SK-N-SH (cell line): Measurements from ENCODE around the gene MEIS1. TPM values are rescaled to one million over a fixed set of nuclear protein-coding genes. Genes with fewer than 3 reads are reported as not detected.

Experiments used
- CTCF ChIA-PET: fragments of 300-600, 350-600 bp; formaldehyde crosslinking; extraction: SDS; loops from one replicate; lab custom pipeline; 2021; lab: Yijun Ruan, JAX
- POLR2A ChIA-PET: fragments of 350-600 bp; sonication (Branson Sonifier 250); formaldehyde crosslinking; extraction: SDS; loops from one replicate; lab custom pipeline; 2020; ENCODE audit warnings: antibody characterized with exemption, inconsistent platforms; lab: Yijun Ruan, JAX
- DNase-seq: peaks from one replicate; pipeline ENCODE4 v3.0.0; 2012
- H2AFZ ChIP-seq: fragments of 200-600 bp; sonication (generic); 2 replicates; pipeline ENCODE4 v1.8.1; 2016; ENCODE audit warnings: antibody characterized with exemption, mild to moderate bottlenecking, low read depth
- H3F3A ChIP-seq: fragments of 200-600 bp; sonication (generic); replicated peaks from 2 replicates; pipeline ENCODE3; 2016; ENCODE audit warnings: antibody characterized with exemption, mild to moderate bottlenecking; ENCODE audit not compliant: insufficient read depth
- H3K27ac ChIP-seq, 2 experiments: fragments of 200-500 bp in 1 of 2; fragments of 200-600 bp in 1 of 2; sonication (Bioruptor generic) in 1 of 2; sonication (generic), shearing (Covaris generic) in 1 of 2; 2 replicates each; pipeline versions ENCODE4 v1.5.1 to v1.6.1; 2014 to 2016; ENCODE audit warnings: low read depth in 2 of 2, inconsistent platforms in 1 of 2, low read length in 1 of 2, mild to moderate bottlenecking in 1 of 2, mixed read lengths in 1 of 2
- H3K27me3 ChIP-seq: fragments of 200-600 bp; sonication (generic), shearing (Covaris generic); 2 replicates; pipeline ENCODE4 v1.6.1; 2016; ENCODE audit warnings: mixed run types; ENCODE audit not compliant: insufficient read depth
- H3K36me3 ChIP-seq, 2 experiments: fragments of 200-500 bp in 1 of 2; fragments of 200-600 bp in 1 of 2; sonication (Bioruptor generic) in 1 of 2; sonication (generic) in 1 of 2; replicated peaks in 1 of 2; 2 replicates each; pipeline versions ENCODE3 to v1.5.1; 2014 to 2016; ENCODE audit warnings: low read length in 1 of 2, mild to moderate bottlenecking in 1 of 2; ENCODE audit not compliant: insufficient read depth in 2 of 2, control insufficient read depth in 1 of 2
- H3K4me1 ChIP-seq, 2 experiments: fragments of 200-500 bp in 1 of 2; fragments of 200-600 bp in 1 of 2; sonication (Bioruptor generic) in 1 of 2; sonication (generic), shearing (Covaris generic) in 1 of 2; 2 replicates each; pipeline versions ENCODE4 v1.5.1 to v1.6.1; 2014 to 2016; ENCODE audit warnings: low read depth in 1 of 2, low read length in 1 of 2, mixed run types in 1 of 2; ENCODE audit not compliant: insufficient read depth in 2 of 2, control insufficient read depth in 1 of 2
- H3K4me2 ChIP-seq: fragments of 200-600 bp; sonication (generic), shearing (Covaris generic); 2 replicates; pipeline ENCODE4 v1.6.1; 2017; ENCODE audit warnings: mixed run types
- H3K4me3 ChIP-seq, 2 experiments: fragments of 200-500 bp in 1 of 2; fragments of 200-600 bp in 1 of 2; sonication (Bioruptor generic) in 1 of 2; sonication (generic), shearing (Covaris generic) in 1 of 2; 2 replicates each; pipeline versions ENCODE4 v1.5.1 to v1.8.1; 2014 to 2016; ENCODE audit warnings: low read depth in 2 of 2, inconsistent platforms in 1 of 2, low read length in 1 of 2, mild to moderate bottlenecking in 1 of 2, mixed read lengths in 1 of 2, moderate library complexity in 1 of 2
- H3K79me2 ChIP-seq: fragments of 200-600 bp; sonication (generic); 2 replicates; pipeline ENCODE4 v1.8.1; 2017; ENCODE audit warnings: mild to moderate bottlenecking; ENCODE audit not compliant: insufficient read depth
- H3K9ac ChIP-seq: fragments of 200-600 bp; sonication (generic); 2 replicates; pipeline ENCODE4 v1.6.1; 2017; ENCODE audit warnings: mixed run types
- H3K9me2 ChIP-seq: fragments of 200-600 bp; sonication (generic); 2 replicates; pipeline ENCODE4 v1.6.1; 2017; ENCODE audit warnings: mixed run types
- H3K9me3 ChIP-seq: fragments of 200-600 bp; sonication (generic); 2 replicates; pipeline ENCODE4 v1.6.1; 2017; ENCODE audit warnings: mixed run types, mild to moderate bottlenecking, moderate library complexity
- H4K20me1 ChIP-seq: fragments of 200-600 bp; sonication (generic); 2 replicates; pipeline ENCODE4 v1.6.1; 2017; ENCODE audit warnings: mild to moderate bottlenecking, mixed run types; ENCODE audit not compliant: insufficient read depth
- CHD2 ChIP-seq: fragments of 150-350 bp; IDR thresholded peaks from 2 replicates; pipeline ENCODE4 v1.6.1; 2018; ENCODE audit warnings: low read length; ENCODE audit not compliant: partially characterized antibody
- ELF1 ChIP-seq: IDR thresholded peaks from 2 replicates; pipeline ENCODE4 v1.4.0; 2012
- EZH2phosphoT487 ChIP-seq: fragments of 200-600 bp; sonication (generic); IDR thresholded peaks from 2 replicates; pipeline ENCODE4 v1.6.1; 2017; ENCODE audit warnings: low read depth, mixed run types, mild to moderate bottlenecking, antibody characterized with exemption, moderate library complexity, borderline replicate concordance
- FOXJ3 ChIP-seq: sonication (generic); formaldehyde crosslinking; IDR thresholded peaks from 2 replicates; pipeline ENCODE4 v1.5.1; 2020; ENCODE audit warnings: mild to moderate bottlenecking, missing genetic modification reagents
- FOXM1 ChIP-seq: IDR thresholded peaks from 2 replicates; pipeline ENCODE4 v1.4.0; 2012; ENCODE audit warnings: low read depth, mild to moderate bottlenecking
- GABPA ChIP-seq: IDR thresholded peaks from 2 replicates; pipeline ENCODE4 v1.4.0; 2012; ENCODE audit warnings: low read depth, mild to moderate bottlenecking
- GATA2 ChIP-seq: sonication (generic); formaldehyde crosslinking; IDR thresholded peaks from 2 replicates; pipeline ENCODE4 v1.5.0; 2020; ENCODE audit warnings: mild to moderate bottlenecking, missing genetic modification reagents
- IRF3 ChIP-seq: fragments of 150-350 bp; IDR thresholded peaks from 2 replicates; pipeline ENCODE4 v1.6.1; 2016; ENCODE audit warnings: mild to moderate bottlenecking, low read depth, low read length
- JUND ChIP-seq: IDR thresholded peaks from 2 replicates; pipeline ENCODE4 v1.4.0; 2012
- MEF2A ChIP-seq: IDR thresholded peaks from 2 replicates; pipeline ENCODE4 v1.4.0; 2012; ENCODE audit warnings: low read depth, borderline replicate concordance
- MXI1 ChIP-seq: IDR thresholded peaks from 2 replicates; pipeline ENCODE4 v1.6.1; 2012; ENCODE audit warnings: mild to moderate bottlenecking, low read depth, low read length, improper control_type of control experiment
- NRF1 ChIP-seq: IDR thresholded peaks from 2 replicates; pipeline ENCODE4 v1.6.1; 2012; ENCODE audit warnings: low read depth, mild to moderate bottlenecking, low read length
- POLR2AphosphoS5 ChIP-seq: IDR thresholded peaks from 2 replicates; pipeline ENCODE4 v1.6.1; 2012; ENCODE audit warnings: low read depth, low read length
- RAD21 ChIP-seq: IDR thresholded peaks from 2 replicates; pipeline ENCODE4 v1.6.1; 2012; ENCODE audit warnings: mild to moderate bottlenecking, low read length
- RCOR1 ChIP-seq: fragments of 150-350 bp; IDR thresholded peaks from 2 replicates; pipeline ENCODE4 v1.6.1; 2017; ENCODE audit warnings: antibody characterized with exemption, low read length
- RFX5 ChIP-seq: IDR thresholded peaks from 2 replicates; pipeline ENCODE4 v1.6.1; 2012; ENCODE audit warnings: mild to moderate bottlenecking, improper control_type of control experiment, low read length
- RXRA ChIP-seq: IDR thresholded peaks from 2 replicates; pipeline ENCODE4 v1.4.0; 2012; ENCODE audit warnings: low read depth, mild to moderate bottlenecking, borderline replicate concordance
- SMC3 ChIP-seq: IDR thresholded peaks from 2 replicates; pipeline ENCODE4 v1.6.1; 2012; ENCODE audit warnings: low read depth, low read length, improper control_type of control experiment
- TCF12 ChIP-seq: IDR thresholded peaks from 2 replicates; pipeline ENCODE4 v1.4.0; 2012
- TEAD4 ChIP-seq: IDR thresholded peaks from 2 replicates; pipeline ENCODE4 v1.4.0; 2012; ENCODE audit warnings: mild to moderate bottlenecking, borderline replicate concordance; ENCODE audit not compliant: insufficient read depth
- YY1 ChIP-seq: IDR thresholded peaks from 2 replicates; pipeline ENCODE4 v1.4.0; 2012; ENCODE audit warnings: low read depth, mild to moderate bottlenecking
- ZBTB33 ChIP-seq: IDR thresholded peaks from 2 replicates; pipeline ENCODE4 v1.4.0; 2012; ENCODE audit warnings: low read depth, borderline replicate concordance
- WGBS: methylation state at CpG from one replicate; pipeline ENCODE4 v1.1.6; 2017; ENCODE audit warnings: low lambda C conversion rate; 5-methylcytosine and 5-hydroxymethylcytosine counted together
- polyA plus RNA-seq, 3 experiments: library from polyadenylated mRNA; depleted of rRNA; stranded (reverse); fragments of >200 nt; gene quantifications; 2 replicates each; pipeline ENCODE4 v1.2.3, GENCODE V29; 2012
- TF ChIP-seq, protein P1 (sequence below): IDR thresholded peaks from 2 replicates; pipeline ENCODE4 v1.4.0; 2012; ENCODE audit warnings: low read depth
- TF ChIP-seq, protein P2 (sequence below): fragments of 150-350 bp; IDR thresholded peaks from 2 replicates; pipeline ENCODE4 v1.6.1; 2017; ENCODE audit warnings: antibody characterized with exemption, low read length, low read depth, borderline replicate concordance
- TF ChIP-seq, protein P3 (sequence below): fragments of 200-600 bp; sonication (generic); IDR thresholded peaks from 2 replicates; pipeline ENCODE4 v1.6.1; 2017; ENCODE audit warnings: antibody characterized with exemption, mild to moderate bottlenecking, moderate library complexity

Gene MEIS1
- polyA plus RNA-seq, 1 of the 3 experiments (the other 2 are of a cell fraction), result 16.9 TPM

- Histone ChIP-seq H3K9me3 (no peaks in the 10 kb centered on the region), H3K9me2 (no peaks in the 10 kb centered on the region), H3K4me1 (no peaks in the 10 kb centered on the region), H3K9ac (no peak overlapping the region), H3K27ac (no peak overlapping the region), H3K4me2 (no peak overlapping the region), H3K79me2 (no peaks in the 10 kb centered on the region), H3K27me3 (no peaks in the 10 kb centered on the region), H3F3A (no peaks in the 10 kb centered on the region), H3K36me3 (no peaks in the 10 kb centered on the region), H4K20me1 (no peaks in the 10 kb centered on the region), H3K4me3 (no peak overlapping the region), H2AFZ (no peak overlapping the region)
- ChIA-PET CTCF (interaction anchor here (0.7 kb wide), 1 partner anchor 9 kb away, joined by 3 read pairs; no protein-coding TSS in a partner anchor), POLR2A (no interaction called here)
- 56% methylated on average over 2 of the region's 2 CpGs for WGBS
- TF ChIP-seq GATA2 (CRISPR knock-in tag) (no peak), RFX5 (no peak), FOXJ3 (CRISPR knock-in tag) (no peak), ELF1 (no peak), RAD21 (no peak), MEF2A (no peak), MXI1 (no peak), YY1 (no peak), NRF1 (no peak), FOXM1 (no peak), EZH2phosphoT487 (no peak), TCF12 (no peak)
- no peak for DNase-seq
These were observed 161.3 kb downstream of the MEIS1 start for GRCh38 chr2:66596256-66596655.

- H3K4me2 ChIP-seq, result no peak overlapping the region
- H3K4me3 ChIP-seq, result no peak overlapping the region
- ChIA-PET CTCF (no interaction called here), POLR2A (no interaction called here)
- TF ChIP-seq RCOR1 (no peak), SMC3 (no peak), ZBTB33 (no peak), IRF3 (no peak), GABPA (no peak), FOXM1 (no peak), POLR2AphosphoS5 (no peak), JUND (no peak), TEAD4 (no peak), CHD2 (no peak), GATA2 (CRISPR knock-in tag) (no peak), RFX5 (no peak), RXRA (no peak)
- TF ChIP-seq, protein P1, sequence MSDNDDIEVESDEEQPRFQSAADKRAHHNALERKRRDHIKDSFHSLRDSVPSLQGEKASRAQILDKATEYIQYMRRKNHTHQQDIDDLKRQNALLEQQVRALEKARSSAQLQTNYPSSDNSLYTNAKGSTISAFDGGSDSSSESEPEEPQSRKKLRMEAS, result no peak
- TF ChIP-seq, protein P2, sequence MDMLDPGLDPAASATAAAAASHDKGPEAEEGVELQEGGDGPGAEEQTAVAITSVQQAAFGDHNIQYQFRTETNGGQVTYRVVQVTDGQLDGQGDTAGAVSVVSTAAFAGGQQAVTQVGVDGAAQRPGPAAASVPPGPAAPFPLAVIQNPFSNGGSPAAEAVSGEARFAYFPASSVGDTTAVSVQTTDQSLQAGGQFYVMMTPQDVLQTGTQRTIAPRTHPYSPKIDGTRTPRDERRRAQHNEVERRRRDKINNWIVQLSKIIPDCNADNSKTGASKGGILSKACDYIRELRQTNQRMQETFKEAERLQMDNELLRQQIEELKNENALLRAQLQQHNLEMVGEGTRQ, result no peak
- TF ChIP-seq, protein P3, sequence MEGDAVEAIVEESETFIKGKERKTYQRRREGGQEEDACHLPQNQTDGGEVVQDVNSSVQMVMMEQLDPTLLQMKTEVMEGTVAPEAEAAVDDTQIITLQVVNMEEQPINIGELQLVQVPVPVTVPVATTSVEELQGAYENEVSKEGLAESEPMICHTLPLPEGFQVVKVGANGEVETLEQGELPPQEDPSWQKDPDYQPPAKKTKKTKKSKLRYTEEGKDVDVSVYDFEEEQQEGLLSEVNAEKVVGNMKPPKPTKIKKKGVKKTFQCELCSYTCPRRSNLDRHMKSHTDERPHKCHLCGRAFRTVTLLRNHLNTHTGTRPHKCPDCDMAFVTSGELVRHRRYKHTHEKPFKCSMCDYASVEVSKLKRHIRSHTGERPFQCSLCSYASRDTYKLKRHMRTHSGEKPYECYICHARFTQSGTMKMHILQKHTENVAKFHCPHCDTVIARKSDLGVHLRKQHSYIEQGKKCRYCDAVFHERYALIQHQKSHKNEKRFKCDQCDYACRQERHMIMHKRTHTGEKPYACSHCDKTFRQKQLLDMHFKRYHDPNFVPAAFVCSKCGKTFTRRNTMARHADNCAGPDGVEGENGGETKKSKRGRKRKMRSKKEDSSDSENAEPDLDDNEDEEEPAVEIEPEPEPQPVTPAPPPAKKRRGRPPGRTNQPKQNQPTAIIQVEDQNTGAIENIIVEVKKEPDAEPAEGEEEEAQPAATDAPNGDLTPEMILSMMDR, result no peak
- no peak overlapping the region for H3K9ac ChIP-seq
- no peaks in the 10 kb centered on the region for H3F3A ChIP-seq
- H3K27me3 ChIP-seq, result no peaks in the 10 kb centered on the region
- H4K20me1 ChIP-seq, result no peaks in the 10 kb centered on the region
- no peaks in the 10 kb centered on the region; a peak in 1 of 4 replicates for H3K4me1 ChIP-seq
- no peaks in the 10 kb centered on the region for H3K9me2 ChIP-seq
- H2AFZ ChIP-seq, result no peak overlapping the region
- DNase-seq, result no peak
- no peaks in the 10 kb centered on the region for H3K36me3 ChIP-seq
- H3K79me2 ChIP-seq, result no peaks in the 10 kb centered on the region
- no peaks in the 10 kb centered on the region for H3K9me3 ChIP-seq
- no peak overlapping the region for H3K27ac ChIP-seq
- WGBS, result 57% methylated on average over 4 of the region's 4 CpGs
These were observed 166.7 kb downstream of the MEIS1 start for GRCh38 chr2:66601624-66602023.
